Measurements from ENCODE around the gene IP6K3. TPM values are rescaled to one million over a fixed set of nuclear protein-coding genes. Genes with fewer than 3 reads are reported as not detected.

The IP6K3 gene
- polyA plus RNA-seq, 3 donors, result not detected

DNA sequence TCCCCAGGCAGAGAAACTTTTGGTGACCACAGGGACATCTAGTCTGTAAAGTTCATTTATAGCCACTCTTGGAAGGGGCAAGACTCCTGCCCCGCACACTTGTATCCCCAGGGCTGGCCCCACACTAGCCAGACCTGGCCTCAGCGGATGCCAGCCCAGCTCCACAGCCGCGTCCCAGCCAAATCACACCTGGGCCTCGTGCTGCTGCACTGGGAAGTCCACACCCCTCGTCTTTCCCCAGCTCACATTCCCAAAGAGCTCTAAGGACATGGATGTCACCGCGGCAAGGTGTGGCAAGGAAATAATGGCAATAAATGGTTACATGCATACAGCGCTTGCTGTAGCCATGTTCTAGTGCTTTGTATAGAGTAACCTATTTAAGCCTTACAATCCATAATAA, 8.6 kb downstream of the IP6K3 start:
- H3K79me2 ChIP-seq (ENCODE audit: insufficient read depth, low read length), result no peaks in the 10 kb centered on the region
- H2AFZ ChIP-seq (ENCODE audit: insufficient read depth, low read depth, low read length, poor library complexity, severe bottlenecking), result no peak overlapping the region
- no peak overlapping the region for H3K27ac ChIP-seq (ENCODE audit: low read depth in 1 of 2, low read length in 2 of 2)
- Mint-ChIP-seq H3K27me3 (ENCODE audit: low read depth in 3 of 3) (peaks cover 0 to 6% (median 1%) of the 10 kb centered on the region in 3 donors), H3K4me1 (peaks cover 13% of the 10 kb centered on the region), H3K9me3 (no peaks in the 10 kb centered on the region), H3K4me3 (no peak overlapping the region), H3K36me3 (no peaks in the 10 kb centered on the region), H3K27ac (peak overlapping the region in 1 of 7 donors; percentile 61)
- no peaks in the 10 kb centered on the region for H3K9me3 ChIP-seq (replicated peaks in 1 of 2; ENCODE audit: control insufficient read depth in 1 of 2, insufficient read depth in 1 of 2, low read length in 2 of 2)
- H4K20me1 ChIP-seq (ENCODE audit: insufficient read depth, low read length), result no peaks in the 10 kb centered on the region
- no peaks in the 10 kb centered on the region for H3K36me3 ChIP-seq (replicated peaks in 1 of 2; ENCODE audit: control insufficient read depth in 1 of 2, insufficient read depth in 2 of 2, low read length in 2 of 2)
- H3K4me2 ChIP-seq (replicated peaks; ENCODE audit: extremely low read depth, low read length, poor library complexity, severe bottlenecking), result no peak overlapping the region
- intact Hi-C loops (cut with micrococcal nuclease), result no loop called here
- H3K4me3 ChIP-seq (replicated peaks in 1 of 3; ENCODE audit: low read depth in 2 of 3, low read length in 3 of 3), result no peak overlapping the region
- H3K9ac ChIP-seq (ENCODE audit: insufficient read depth, low read length, poor library complexity, severe bottlenecking), result no peak overlapping the region
- no peaks in the 10 kb centered on the region for H3K27me3 ChIP-seq (ENCODE audit: control insufficient read depth in 2 of 2, insufficient read depth in 2 of 2, low read length in 2 of 2)
- no peak for DNase-seq
- peaks cover 8 to 12% of the 10 kb centered on the region in 2 donors for H3K4me1 ChIP-seq (ENCODE audit: control insufficient read depth in 1 of 2, insufficient read depth in 2 of 2, low read length in 2 of 2)
- TF ChIP-seq, protein P1, sequence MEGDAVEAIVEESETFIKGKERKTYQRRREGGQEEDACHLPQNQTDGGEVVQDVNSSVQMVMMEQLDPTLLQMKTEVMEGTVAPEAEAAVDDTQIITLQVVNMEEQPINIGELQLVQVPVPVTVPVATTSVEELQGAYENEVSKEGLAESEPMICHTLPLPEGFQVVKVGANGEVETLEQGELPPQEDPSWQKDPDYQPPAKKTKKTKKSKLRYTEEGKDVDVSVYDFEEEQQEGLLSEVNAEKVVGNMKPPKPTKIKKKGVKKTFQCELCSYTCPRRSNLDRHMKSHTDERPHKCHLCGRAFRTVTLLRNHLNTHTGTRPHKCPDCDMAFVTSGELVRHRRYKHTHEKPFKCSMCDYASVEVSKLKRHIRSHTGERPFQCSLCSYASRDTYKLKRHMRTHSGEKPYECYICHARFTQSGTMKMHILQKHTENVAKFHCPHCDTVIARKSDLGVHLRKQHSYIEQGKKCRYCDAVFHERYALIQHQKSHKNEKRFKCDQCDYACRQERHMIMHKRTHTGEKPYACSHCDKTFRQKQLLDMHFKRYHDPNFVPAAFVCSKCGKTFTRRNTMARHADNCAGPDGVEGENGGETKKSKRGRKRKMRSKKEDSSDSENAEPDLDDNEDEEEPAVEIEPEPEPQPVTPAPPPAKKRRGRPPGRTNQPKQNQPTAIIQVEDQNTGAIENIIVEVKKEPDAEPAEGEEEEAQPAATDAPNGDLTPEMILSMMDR (IDR thresholded peaks at IDR 0.05), result no peak
- 100% methylated on average over 2 of the region's 9 CpGs for WGBS (ENCODE audit: insufficient coverage)

DNA sequence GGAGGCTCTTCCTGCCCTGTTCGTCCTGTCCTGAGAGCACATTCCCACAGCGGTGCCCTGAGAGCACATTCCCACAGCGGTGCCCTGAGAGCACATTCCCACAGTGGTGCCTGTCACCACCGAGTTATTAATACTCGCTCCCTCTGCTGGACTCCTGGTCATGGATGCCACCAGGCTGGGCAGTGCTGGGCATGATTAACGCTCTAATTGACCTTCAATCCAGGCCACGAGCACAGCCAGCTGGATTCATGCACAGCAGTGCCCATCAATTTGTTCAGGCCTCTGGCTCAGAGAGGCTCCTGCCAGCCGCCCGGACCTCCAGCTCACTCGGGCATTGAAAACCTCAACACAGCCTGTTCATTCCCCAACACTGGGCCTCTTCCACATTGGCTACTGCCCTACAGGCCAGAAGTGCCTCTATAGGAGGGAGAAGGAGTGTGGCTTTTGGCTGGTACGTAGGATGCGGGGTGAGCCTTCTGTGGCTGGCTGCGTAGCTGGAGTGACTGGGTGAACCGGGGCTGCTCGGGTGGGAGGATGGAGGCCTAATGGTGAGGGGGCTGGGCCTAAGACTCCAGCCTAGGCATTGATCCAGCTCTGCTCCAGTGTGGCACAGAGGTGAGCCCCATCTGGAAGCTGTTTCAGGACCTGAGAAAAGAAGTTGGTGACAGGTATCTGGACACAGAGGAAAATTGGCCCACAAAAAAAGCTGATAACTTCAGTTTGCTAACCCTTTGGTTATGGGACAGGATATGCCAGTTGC, 9.3 kb downstream of the IP6K3 start:
- Histone ChIP-seq H3K9me3 (replicated peaks in 1 of 2; ENCODE audit: control insufficient read depth in 1 of 2, insufficient read depth in 1 of 2, low read length in 2 of 2) (no peaks in the 10 kb centered on the region), H3K4me2 (replicated peaks; ENCODE audit: extremely low read depth, low read length, poor library complexity, severe bottlenecking) (no peak overlapping the region), H3K36me3 (replicated peaks in 1 of 2; ENCODE audit: control insufficient read depth in 1 of 2, insufficient read depth in 2 of 2, low read length in 2 of 2) (no peaks in the 10 kb centered on the region), H3K27ac (ENCODE audit: low read depth in 1 of 2, low read length in 2 of 2) (no peak overlapping the region), H2AFZ (ENCODE audit: insufficient read depth, low read depth, low read length, poor library complexity, severe bottlenecking) (no peak overlapping the region), H3K4me1 (ENCODE audit: control insufficient read depth in 1 of 2, insufficient read depth in 2 of 2, low read length in 2 of 2) (peaks cover 8 to 12% of the 10 kb centered on the region in 2 donors), H4K20me1 (ENCODE audit: insufficient read depth, low read length) (no peaks in the 10 kb centered on the region), H3K27me3 (ENCODE audit: control insufficient read depth in 2 of 2, insufficient read depth in 2 of 2, low read length in 2 of 2) (no peaks in the 10 kb centered on the region), H3K4me3 (replicated peaks in 1 of 3; ENCODE audit: low read depth in 2 of 3, low read length in 3 of 3) (no peak overlapping the region), H3K79me2 (ENCODE audit: insufficient read depth, low read length) (no peaks in the 10 kb centered on the region), H3K9ac (ENCODE audit: insufficient read depth, low read length, poor library complexity, severe bottlenecking) (no peak overlapping the region)
- H3K4me3 Mint-ChIP-seq, result no peak overlapping the region
- no peak for DNase-seq
- no peaks in the 10 kb centered on the region for H3K9me3 Mint-ChIP-seq
- no peaks in the 10 kb centered on the region for H3K27me3 Mint-ChIP-seq (ENCODE audit: low read depth in 3 of 3)
- intact Hi-C loops (cut with micrococcal nuclease), result no loop called here
- H3K4me1 Mint-ChIP-seq, result peaks cover 13% of the 10 kb centered on the region
- no peaks in the 10 kb centered on the region for H3K36me3 Mint-ChIP-seq
- no peak overlapping the region for H3K27ac Mint-ChIP-seq
- WGBS (ENCODE audit: insufficient coverage), result 95% methylated on average over 12 of the region's 15 CpGs
- TF ChIP-seq, protein P1 (IDR thresholded peaks at IDR 0.05), result no peak

Data from CD14-positive monocyte (primary cell).